ENCODE data around the gene ANKK1. TPM values are rescaled to one million over a fixed set of nuclear protein-coding genes. Genes with fewer than 3 reads are reported as not detected.

ANKK1 gene
- total RNA-seq, 1 donor from 2014 or later: 0.11 TPM

DNA sequence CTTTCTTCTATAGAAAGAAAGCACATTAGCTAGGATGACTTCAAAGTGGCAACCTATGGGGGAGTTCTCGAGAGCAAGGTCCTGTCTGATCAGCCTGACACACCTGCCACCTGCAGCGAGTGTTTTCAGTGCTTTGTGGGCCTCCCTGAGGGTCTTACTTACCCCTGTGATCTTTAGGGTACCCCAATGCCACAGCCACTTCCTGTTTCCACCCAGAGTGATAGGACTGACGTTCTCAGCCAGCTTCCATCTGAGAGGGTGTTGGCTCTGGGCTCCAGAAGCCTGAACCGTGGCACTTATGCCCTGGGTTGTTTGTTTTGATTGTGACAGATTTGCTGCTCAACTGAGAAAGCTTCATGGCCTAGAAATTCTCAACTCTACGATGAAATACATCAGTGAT, 21.7 kb upstream of the ANKK1 start:
- Mint-ChIP-seq H3K9me3 (no peaks in the 10 kb centered on the region), H3K27ac (no peak overlapping the region), H3K4me3 (ENCODE audit: low read depth) (no peak overlapping the region), H3K4me1 (ENCODE audit: low read depth) (peaks cover 4% of the 10 kb centered on the region), H3K36me3 (ENCODE audit: low read depth) (no peaks in the 10 kb centered on the region), H3K27me3 (ENCODE audit: low read depth) (no peaks in the 10 kb centered on the region)
- no peak for DNase-seq (ENCODE audit: low spot score)
- intact Hi-C loops (cut with micrococcal nuclease): no loop called here

DNA sequence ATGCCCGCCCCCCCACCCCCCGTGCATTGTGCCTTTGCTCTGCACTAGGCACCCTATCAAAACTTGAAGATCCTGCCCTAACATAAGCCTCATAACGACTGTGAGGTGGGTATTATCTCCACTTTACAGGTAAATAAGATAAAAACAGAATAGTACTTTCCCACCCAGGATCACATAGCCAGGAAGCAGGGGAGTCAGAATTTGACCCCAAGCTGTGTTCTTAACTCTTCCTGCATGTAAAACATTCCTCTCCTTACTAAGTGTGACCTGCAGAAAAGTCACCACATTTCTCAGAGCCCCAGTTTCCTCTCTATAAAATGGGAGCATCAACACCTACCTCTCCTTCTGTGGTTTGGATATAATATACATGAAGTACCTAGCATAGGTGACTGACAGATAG, 18.2 kb upstream of the ANKK1 start:
- intact Hi-C loops (cut with micrococcal nuclease): no loop called here
- H3K36me3 Mint-ChIP-seq (ENCODE audit: low read depth): no peaks in the 10 kb centered on the region
- no peak overlapping the region for H3K27ac Mint-ChIP-seq
- no peaks in the 10 kb centered on the region for H3K9me3 Mint-ChIP-seq
- H3K27me3 Mint-ChIP-seq (ENCODE audit: low read depth): no peaks in the 10 kb centered on the region
- H3K4me3 Mint-ChIP-seq (ENCODE audit: low read depth): no peak overlapping the region
- DNase-seq (ENCODE audit: low spot score): no peak
- H3K4me1 Mint-ChIP-seq (ENCODE audit: low read depth): no peaks in the 10 kb centered on the region

DNA sequence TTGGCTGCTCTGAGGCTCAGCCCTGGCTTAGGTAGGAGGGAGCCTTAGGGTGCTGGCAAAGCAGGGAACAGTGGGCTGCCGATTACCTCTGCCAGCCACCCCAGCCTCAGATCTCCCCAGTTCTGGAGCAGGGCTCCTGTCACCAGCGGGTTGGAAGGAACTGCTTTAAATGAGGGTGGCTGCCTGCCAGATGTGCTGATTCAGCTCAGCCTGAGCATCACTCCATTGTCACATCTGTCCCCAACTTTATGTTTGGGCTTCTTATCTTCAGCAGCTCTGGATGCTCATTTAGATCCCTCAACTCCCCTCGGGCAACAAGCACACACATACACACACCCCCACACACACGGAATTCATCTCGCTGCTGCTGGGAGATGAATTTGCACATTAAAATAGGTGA, 16.9 kb upstream of the ANKK1 start:
- H3K36me3 Mint-ChIP-seq (ENCODE audit: low read depth): no peaks in the 10 kb centered on the region
- no peaks in the 10 kb centered on the region for H3K4me1 Mint-ChIP-seq (ENCODE audit: low read depth)
- H3K4me3 Mint-ChIP-seq (ENCODE audit: low read depth): no peak overlapping the region
- no peaks in the 10 kb centered on the region for H3K27me3 Mint-ChIP-seq (ENCODE audit: low read depth)
- DNase-seq (ENCODE audit: low spot score): no peak
- H3K27ac Mint-ChIP-seq: no peak overlapping the region
- no peaks in the 10 kb centered on the region for H3K9me3 Mint-ChIP-seq
- intact Hi-C loops (cut with micrococcal nuclease): no loop called here

DNA sequence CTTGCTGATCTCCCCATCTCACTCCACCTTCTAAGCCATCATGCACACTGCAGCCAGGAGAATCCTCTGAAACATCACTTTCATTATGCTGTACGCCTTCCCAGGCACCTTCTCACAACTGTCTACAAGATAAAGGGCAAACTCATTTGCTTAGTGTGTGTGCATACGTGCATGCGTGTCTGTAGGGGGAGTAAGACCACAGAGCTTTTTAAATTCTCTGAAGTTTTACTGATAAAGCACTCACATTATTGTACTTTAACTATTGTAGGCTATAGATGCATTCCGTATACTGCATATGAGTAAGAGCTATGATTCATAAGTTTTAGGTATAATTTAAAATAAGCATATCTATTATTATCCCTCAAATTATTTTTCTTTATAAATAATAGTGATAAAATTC, 15.3 kb upstream of the ANKK1 start:
- no peak for DNase-seq (ENCODE audit: low spot score)
- H3K27me3 Mint-ChIP-seq (ENCODE audit: low read depth): no peaks in the 10 kb centered on the region
- H3K27ac Mint-ChIP-seq: no peak overlapping the region
- H3K4me3 Mint-ChIP-seq (ENCODE audit: low read depth): no peak overlapping the region
- H3K4me1 Mint-ChIP-seq (ENCODE audit: low read depth): no peaks in the 10 kb centered on the region
- H3K36me3 Mint-ChIP-seq (ENCODE audit: low read depth): no peaks in the 10 kb centered on the region
- intact Hi-C loops (cut with micrococcal nuclease): no loop called here
- H3K9me3 Mint-ChIP-seq: no peaks in the 10 kb centered on the region

DNA sequence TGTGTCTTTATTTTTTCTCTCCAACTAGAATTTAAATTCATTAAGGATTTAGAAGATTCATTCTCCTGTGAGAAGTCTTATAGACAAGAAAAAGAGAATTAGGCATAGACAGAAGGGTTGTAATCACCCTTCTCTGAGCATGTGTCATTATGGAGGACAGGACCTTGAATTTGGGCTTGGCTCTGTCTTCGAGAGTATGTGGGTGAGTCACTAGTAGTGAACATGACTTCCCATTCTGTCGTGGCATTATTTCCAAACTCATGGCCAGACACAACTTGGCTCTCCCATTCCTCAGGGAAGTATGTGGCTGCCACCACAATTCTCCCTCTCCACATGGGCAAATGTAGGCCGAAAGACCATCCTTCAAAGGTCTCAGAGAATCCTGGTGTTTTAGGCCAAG, 14.3 kb upstream of the ANKK1 start:
- H3K36me3 Mint-ChIP-seq (ENCODE audit: low read depth): no peaks in the 10 kb centered on the region
- DNase-seq (ENCODE audit: low spot score): no peak
- no peaks in the 10 kb centered on the region for H3K9me3 Mint-ChIP-seq
- no peak overlapping the region for H3K27ac Mint-ChIP-seq
- intact Hi-C loops (cut with micrococcal nuclease): no loop called here
- no peaks in the 10 kb centered on the region for H3K27me3 Mint-ChIP-seq (ENCODE audit: low read depth)
- H3K4me1 Mint-ChIP-seq (ENCODE audit: low read depth): no peaks in the 10 kb centered on the region
- H3K4me3 Mint-ChIP-seq (ENCODE audit: low read depth): no peak overlapping the region

DNA sequence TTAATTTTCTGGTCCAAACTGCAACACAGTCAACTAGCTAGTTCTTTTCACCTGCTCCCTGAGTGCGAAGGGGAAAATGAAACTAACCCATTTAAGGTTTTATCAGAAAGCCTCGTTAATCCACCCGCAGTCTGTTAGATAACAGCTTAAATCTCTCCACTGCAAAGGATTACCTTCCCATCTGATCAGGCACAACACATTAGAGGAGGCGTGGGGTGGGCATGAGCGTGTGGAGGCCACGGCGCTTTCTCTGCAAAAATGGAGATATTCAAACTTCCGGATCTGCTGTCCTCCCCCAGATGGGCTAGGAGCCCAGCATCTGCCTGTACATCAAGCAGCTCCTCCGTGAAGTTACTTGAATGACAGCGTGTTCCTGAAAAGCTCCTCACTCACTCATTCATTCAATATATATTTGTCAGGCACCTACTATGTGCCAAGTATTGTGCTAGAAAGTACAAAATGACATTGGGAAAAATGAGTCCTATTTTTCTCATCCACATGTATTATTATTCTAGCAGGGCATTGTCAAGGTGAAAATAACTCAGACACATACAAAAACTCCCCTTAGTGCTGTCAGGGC, 13.5 kb upstream of the ANKK1 start:
- no peak overlapping the region for H3K4me3 Mint-ChIP-seq (ENCODE audit: low read depth)
- H3K27ac Mint-ChIP-seq: no peak overlapping the region
- no peaks in the 10 kb centered on the region for H3K9me3 Mint-ChIP-seq
- no peaks in the 10 kb centered on the region for H3K36me3 Mint-ChIP-seq (ENCODE audit: low read depth)
- H3K4me1 Mint-ChIP-seq (ENCODE audit: low read depth): no peaks in the 10 kb centered on the region
- DNase-seq (ENCODE audit: low spot score): no peak
- intact Hi-C loops (cut with micrococcal nuclease): no loop called here
- no peaks in the 10 kb centered on the region for H3K27me3 Mint-ChIP-seq (ENCODE audit: low read depth)

DNA sequence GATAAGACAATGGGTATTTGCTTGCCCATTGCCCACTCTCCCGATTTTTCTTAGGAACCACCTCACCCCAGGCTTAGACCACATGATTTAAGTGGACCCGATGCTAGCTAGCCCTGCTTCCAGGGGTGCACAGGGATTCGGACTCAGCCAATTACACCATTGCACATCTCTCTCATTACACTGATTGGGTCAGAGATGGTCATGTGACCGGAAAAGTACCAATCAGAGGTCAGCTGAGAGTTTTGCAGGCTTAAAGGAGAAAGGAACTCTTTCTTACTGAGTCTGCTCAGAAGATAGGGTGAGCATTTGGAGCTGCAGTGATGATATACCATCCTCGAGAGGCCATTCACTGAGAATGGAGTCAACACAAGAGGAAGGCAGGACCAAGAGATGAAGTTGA, 12.2 kb upstream of the ANKK1 start:
- H3K36me3 Mint-ChIP-seq (ENCODE audit: low read depth): no peaks in the 10 kb centered on the region
- no peaks in the 10 kb centered on the region for H3K4me1 Mint-ChIP-seq (ENCODE audit: low read depth)
- no peak for DNase-seq (ENCODE audit: low spot score)
- H3K4me3 Mint-ChIP-seq (ENCODE audit: low read depth): no peak overlapping the region
- no peak overlapping the region for H3K27ac Mint-ChIP-seq
- no peaks in the 10 kb centered on the region for H3K9me3 Mint-ChIP-seq
- H3K27me3 Mint-ChIP-seq (ENCODE audit: low read depth): no peaks in the 10 kb centered on the region
- intact Hi-C loops (cut with micrococcal nuclease): no loop called here

DNA sequence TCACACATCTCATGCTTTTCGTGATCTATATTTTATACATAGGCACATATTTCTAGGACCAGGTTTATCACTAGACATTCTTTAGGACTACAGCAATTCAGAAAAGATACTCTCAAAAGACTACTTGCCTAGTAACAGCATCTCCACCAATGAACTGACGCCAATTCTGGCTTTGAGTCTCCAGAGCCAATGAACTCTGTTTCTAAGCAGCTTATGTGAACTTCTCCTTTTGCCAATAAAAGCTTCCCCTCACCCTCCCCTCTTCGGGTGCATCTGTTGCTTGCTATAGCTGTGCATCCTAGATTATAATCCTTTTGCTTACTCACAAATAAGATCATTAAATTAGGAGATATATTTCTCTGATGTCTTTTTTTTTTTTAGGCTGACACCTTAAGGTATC, 11.4 kb upstream of the ANKK1 start:
- intact Hi-C loops (cut with micrococcal nuclease): no loop called here
- no peaks in the 10 kb centered on the region for H3K36me3 Mint-ChIP-seq (ENCODE audit: low read depth)
- no peaks in the 10 kb centered on the region for H3K9me3 Mint-ChIP-seq
- no peak overlapping the region for H3K4me3 Mint-ChIP-seq (ENCODE audit: low read depth)
- H3K27me3 Mint-ChIP-seq (ENCODE audit: low read depth): no peaks in the 10 kb centered on the region
- H3K27ac Mint-ChIP-seq: no peak overlapping the region
- H3K4me1 Mint-ChIP-seq (ENCODE audit: low read depth): no peaks in the 10 kb centered on the region
- DNase-seq (ENCODE audit: low spot score): no peak

DNA sequence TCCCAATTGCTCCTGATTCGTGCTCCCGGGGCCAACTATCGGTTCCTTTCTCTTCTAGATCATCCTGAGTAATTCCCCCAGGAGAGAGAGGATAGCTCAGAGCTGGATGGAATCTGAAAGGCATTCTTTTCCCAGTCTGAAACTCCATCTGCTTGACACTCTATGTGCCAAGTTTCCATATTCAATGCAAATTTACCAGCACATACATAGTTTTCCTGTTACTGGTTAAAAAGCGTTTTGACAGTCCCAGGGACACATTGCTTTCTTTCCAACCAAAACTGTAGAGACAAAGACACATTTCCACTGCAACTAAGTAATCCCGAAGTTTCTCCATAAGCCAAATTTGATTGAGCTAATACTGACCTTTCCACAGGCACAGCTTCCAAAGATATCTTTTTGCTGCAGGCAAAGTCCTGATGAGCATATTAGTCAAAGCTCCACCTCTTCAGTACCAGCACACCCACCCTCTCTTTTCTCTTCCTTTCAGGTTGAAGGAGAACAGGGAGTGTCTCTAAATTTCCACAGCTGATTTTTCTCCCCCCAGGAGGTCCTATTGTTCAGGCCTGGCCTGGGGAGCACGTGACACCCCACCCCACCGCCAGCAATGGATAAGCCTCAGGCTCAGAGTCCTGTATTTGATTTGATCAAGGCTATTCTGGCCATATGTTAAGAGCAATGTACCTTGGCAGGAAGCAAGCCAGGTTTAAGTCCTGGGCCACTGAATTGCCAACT, 9.7 kb upstream of the ANKK1 start:
- no peak for DNase-seq (ENCODE audit: low spot score)
- intact Hi-C loops (cut with micrococcal nuclease): no loop called here
- H3K27me3 Mint-ChIP-seq (ENCODE audit: low read depth): no peaks in the 10 kb centered on the region
- no peaks in the 10 kb centered on the region for H3K36me3 Mint-ChIP-seq (ENCODE audit: low read depth)
- H3K9me3 Mint-ChIP-seq: no peaks in the 10 kb centered on the region
- no peak overlapping the region for H3K27ac Mint-ChIP-seq
- no peaks in the 10 kb centered on the region for H3K4me1 Mint-ChIP-seq (ENCODE audit: low read depth)
- no peak overlapping the region for H3K4me3 Mint-ChIP-seq (ENCODE audit: low read depth)

DNA sequence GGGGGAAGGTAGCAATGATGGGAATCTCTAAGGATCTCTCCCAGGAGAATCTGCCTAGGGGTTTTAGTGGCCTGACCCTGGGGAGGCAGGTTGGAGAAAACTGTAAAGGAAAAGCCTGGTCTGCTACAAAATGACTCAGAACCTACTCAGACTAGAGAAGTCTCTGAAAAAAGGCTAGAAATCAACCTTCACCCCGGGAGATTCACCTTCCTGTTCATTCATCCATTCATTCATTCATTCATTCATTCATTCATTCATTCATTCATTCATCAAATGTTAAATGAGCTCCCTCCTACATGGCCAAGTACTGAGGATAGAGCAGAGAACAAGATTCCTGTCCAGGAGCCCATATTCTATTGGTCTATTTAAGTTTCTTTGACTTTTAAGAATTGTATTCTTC, 8.9 kb upstream of the ANKK1 start:
- no peak for DNase-seq (ENCODE audit: low spot score)
- intact Hi-C loops (cut with micrococcal nuclease): no loop called here
- no peaks in the 10 kb centered on the region for H3K4me1 Mint-ChIP-seq (ENCODE audit: low read depth)
- no peaks in the 10 kb centered on the region for H3K36me3 Mint-ChIP-seq (ENCODE audit: low read depth)
- H3K27ac Mint-ChIP-seq: no peak overlapping the region
- H3K9me3 Mint-ChIP-seq: no peaks in the 10 kb centered on the region
- H3K27me3 Mint-ChIP-seq (ENCODE audit: low read depth): no peaks in the 10 kb centered on the region
- H3K4me3 Mint-ChIP-seq (ENCODE audit: low read depth): no peak overlapping the region

DNA sequence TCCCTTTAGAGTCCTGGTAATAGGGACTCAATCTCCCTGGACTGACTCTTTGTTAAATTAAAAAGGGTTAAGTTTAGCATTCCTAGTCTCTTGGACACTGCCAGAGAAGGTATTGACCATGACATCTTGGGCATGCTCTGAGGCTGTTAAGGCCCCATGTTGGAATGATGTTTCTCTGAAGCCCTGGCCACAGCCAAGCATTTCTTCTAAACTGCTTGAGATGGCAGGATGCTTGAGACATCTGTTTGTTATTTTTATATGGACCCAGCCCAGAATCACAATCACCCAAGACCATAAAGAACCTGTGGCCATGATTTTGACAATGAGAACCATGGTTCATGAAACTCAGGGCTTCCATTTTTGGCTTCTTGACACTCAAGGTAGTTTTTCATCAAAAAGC, 5.5 kb upstream of the ANKK1 start:
- no peak overlapping the region for H3K4me3 Mint-ChIP-seq (ENCODE audit: low read depth)
- no peaks in the 10 kb centered on the region for H3K36me3 Mint-ChIP-seq (ENCODE audit: low read depth)
- H3K9me3 Mint-ChIP-seq: no peaks in the 10 kb centered on the region
- H3K4me1 Mint-ChIP-seq (ENCODE audit: low read depth): no peaks in the 10 kb centered on the region
- no peak for DNase-seq (ENCODE audit: low spot score)
- H3K27me3 Mint-ChIP-seq (ENCODE audit: low read depth): peaks cover 4% of the 10 kb centered on the region
- intact Hi-C loops (cut with micrococcal nuclease): no loop called here
- no peak overlapping the region for H3K27ac Mint-ChIP-seq

DNA sequence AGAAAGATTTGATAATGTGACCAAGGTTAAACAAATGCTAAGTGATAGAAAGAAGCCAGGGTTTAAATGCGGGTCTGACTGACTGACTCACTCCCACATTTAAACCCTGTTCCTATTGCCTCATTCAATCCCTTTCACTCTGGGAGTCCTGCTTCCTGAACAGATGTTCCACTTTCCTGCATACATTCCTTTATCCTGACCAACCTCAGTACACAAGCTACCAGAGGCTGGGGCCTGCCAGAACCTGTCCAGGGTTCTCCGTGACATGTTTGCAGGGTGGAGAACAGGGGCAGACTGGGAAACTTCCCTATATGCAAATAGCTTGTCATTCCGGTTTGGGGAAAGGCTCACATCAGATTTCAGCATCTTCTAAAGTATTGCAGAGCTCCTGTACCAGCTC, 3.0 kb upstream of the ANKK1 start:
- H3K9me3 Mint-ChIP-seq: no peaks in the 10 kb centered on the region
- H3K36me3 Mint-ChIP-seq (ENCODE audit: low read depth): no peaks in the 10 kb centered on the region
- intact Hi-C loops (cut with micrococcal nuclease): no loop called here
- no peak for DNase-seq (ENCODE audit: low spot score)
- no peak overlapping the region for H3K4me3 Mint-ChIP-seq (ENCODE audit: low read depth)
- H3K4me1 Mint-ChIP-seq (ENCODE audit: low read depth): no peaks in the 10 kb centered on the region
- peaks cover 7% of the 10 kb centered on the region for H3K27me3 Mint-ChIP-seq (ENCODE audit: low read depth)
- no peak overlapping the region for H3K27ac Mint-ChIP-seq

DNA sequence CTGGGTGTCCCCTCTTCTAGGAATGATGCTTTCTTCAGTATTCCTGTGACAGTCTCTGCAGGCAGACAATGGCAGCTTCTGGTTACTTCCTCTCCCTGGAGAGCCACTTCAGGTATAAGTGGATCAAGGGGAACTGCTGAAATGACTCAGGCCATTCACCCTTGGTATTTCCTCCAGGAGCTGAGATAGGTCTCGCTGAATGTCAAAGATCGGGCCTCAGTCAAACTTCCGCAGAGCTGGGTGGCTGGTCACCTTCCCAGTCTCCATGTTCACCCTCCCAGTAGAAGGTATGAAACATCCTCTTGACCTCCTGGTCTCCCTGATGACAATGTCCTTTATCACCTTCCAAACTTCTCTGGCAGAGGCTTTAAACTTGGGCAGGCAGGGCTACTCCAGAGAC, 1.8 kb upstream of the ANKK1 start:
- Mint-ChIP-seq H3K36me3 (ENCODE audit: low read depth) (no peaks in the 10 kb centered on the region), H3K27ac (no peak overlapping the region), H3K4me1 (ENCODE audit: low read depth) (no peaks in the 10 kb centered on the region), H3K27me3 (ENCODE audit: low read depth) (peaks cover 7% of the 10 kb centered on the region), H3K4me3 (ENCODE audit: low read depth) (no peak overlapping the region), H3K9me3 (no peaks in the 10 kb centered on the region)
- DNase-seq (ENCODE audit: low spot score): no peak
- intact Hi-C loops (cut with micrococcal nuclease): no loop called here

DNA sequence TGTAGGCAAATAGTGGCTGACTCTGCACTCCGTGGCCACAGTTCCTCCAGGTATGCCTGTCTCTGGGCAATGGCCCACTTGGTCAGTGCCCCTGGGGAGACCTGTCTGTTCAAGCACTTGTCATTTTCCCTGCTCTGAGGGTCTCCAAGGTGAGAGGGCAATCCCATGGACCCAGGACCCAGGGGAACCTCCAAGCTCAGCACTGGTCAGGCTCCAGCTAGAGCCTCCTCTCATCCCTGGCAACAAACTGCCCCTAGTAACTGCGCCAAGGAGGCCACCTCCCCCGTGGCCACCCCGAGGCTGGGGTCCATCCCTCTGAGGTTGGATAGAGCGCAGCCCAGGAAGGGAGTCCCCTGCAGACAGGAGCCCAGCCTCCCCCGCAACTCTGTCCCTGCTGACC, 713 bp upstream of the ANKK1 start:
- Mint-ChIP-seq H3K27me3 (ENCODE audit: low read depth) (peaks cover 7% of the 10 kb centered on the region), H3K36me3 (ENCODE audit: low read depth) (no peaks in the 10 kb centered on the region), H3K4me1 (ENCODE audit: low read depth) (no peaks in the 10 kb centered on the region), H3K9me3 (no peaks in the 10 kb centered on the region), H3K4me3 (ENCODE audit: low read depth) (no peak overlapping the region), H3K27ac (no peak overlapping the region)
- DNase-seq (ENCODE audit: low spot score): no peak
- intact Hi-C loops (cut with micrococcal nuclease): no loop called here

Measured in activated T-helper 2 cell treated with anti-CD3 and anti-CD28 coated beads, Interferon-gamma antibody, Interleukin-2, Interleukin-4, amounts not matched to agents 10 μg/mL and 5 μg/mL and 100 μg/mL, durations not matched to agents 14 hours and 24 hours and 36 hours (primary cell).